ENCODE data around the gene ABHD15. TPM values are rescaled to one million over a fixed set of nuclear protein-coding genes. Genes with fewer than 3 reads are reported as not detected.

ABHD15 gene
- total RNA-seq, 4 donors from 2014 or later, result 19.0 to 41.2 (median 32.2) TPM

DNA sequence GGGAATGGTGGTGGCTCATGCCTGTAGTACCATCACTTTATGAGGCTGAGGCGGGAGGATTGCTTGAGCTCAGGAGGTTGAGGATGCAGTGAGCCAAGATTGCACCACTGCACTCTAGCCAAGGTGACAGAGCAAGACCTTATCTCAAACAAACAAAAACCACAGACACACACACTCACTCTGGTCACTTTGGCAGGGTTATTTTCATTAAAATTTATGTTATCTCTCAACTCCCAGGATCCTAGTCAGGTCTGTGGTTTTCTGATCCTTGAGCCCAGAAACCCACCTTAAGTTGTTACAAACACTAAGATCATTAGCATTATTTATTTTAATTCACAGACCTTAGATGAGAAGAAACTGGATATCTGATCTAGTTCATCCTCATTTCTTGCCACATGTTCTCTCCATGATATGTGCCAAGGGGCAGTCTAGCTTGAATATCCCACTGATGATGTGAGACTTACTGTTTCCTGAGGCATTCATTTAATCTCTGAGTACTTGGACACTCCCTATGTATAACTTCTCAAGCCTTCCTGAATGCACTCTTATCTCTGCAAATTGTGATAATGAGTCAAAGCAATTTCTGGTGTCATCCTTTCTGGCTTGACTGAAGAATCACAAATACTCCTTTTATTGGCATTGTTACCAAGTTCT lies 9.6 kb downstream of the ABHD15 start:
- no peak overlapping the region for H3K4me3 ChIP-seq
- H3K4me1 ChIP-seq, result peaks cover 0 to 30% (median 11%) of the 10 kb centered on the region in 4 donors
- TF ChIP-seq, protein P1, sequence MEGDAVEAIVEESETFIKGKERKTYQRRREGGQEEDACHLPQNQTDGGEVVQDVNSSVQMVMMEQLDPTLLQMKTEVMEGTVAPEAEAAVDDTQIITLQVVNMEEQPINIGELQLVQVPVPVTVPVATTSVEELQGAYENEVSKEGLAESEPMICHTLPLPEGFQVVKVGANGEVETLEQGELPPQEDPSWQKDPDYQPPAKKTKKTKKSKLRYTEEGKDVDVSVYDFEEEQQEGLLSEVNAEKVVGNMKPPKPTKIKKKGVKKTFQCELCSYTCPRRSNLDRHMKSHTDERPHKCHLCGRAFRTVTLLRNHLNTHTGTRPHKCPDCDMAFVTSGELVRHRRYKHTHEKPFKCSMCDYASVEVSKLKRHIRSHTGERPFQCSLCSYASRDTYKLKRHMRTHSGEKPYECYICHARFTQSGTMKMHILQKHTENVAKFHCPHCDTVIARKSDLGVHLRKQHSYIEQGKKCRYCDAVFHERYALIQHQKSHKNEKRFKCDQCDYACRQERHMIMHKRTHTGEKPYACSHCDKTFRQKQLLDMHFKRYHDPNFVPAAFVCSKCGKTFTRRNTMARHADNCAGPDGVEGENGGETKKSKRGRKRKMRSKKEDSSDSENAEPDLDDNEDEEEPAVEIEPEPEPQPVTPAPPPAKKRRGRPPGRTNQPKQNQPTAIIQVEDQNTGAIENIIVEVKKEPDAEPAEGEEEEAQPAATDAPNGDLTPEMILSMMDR (IDR thresholded peaks at IDR 0.05), result no peak
- no peak for TF ChIP-seq POLR2A (IDR thresholded peaks at IDR 0.05)
- peaks cover 0 to 4% (median 0%) of the 10 kb centered on the region in 3 donors for H3K36me3 ChIP-seq
- no peak for DNase-seq
- H3K9me3 ChIP-seq, result no peaks in the 10 kb centered on the region
- H3K27ac ChIP-seq, result no peak overlapping the region
- no peaks in the 10 kb centered on the region for H3K27me3 ChIP-seq

DNA sequence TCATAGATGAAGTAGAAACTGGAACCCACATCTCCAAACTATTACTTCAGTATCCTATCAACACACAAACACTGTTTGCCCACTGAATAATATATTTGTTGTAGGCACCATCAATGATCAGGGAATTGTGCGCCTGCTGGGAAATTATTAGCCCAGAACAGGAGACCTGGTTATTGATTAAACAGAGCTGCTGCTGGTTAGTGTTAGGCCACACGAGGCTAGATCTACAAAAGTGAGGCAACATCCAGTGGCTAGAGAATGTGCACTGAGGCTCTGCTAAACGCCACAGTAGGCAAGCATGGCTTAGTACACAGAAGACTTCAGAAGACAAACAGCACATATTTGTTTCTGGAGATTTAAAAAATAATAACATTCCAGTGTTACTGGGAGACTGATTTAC lies 11.0 kb downstream of the ABHD15 start:
- no peak for TF ChIP-seq POLR2A (IDR thresholded peaks at IDR 0.05)
- TF ChIP-seq, protein P1 (IDR thresholded peaks at IDR 0.05), result no peak
- DNase-seq, result no peak
- H3K36me3 ChIP-seq, result no peaks in the 10 kb centered on the region
- peaks cover 0 to 16% (median 8%) of the 10 kb centered on the region in 4 donors for H3K4me1 ChIP-seq
- no peaks in the 10 kb centered on the region for H3K9me3 ChIP-seq
- no peak overlapping the region for H3K4me3 ChIP-seq
- H3K27me3 ChIP-seq, result no peaks in the 10 kb centered on the region
- no peak overlapping the region for H3K27ac ChIP-seq

DNA sequence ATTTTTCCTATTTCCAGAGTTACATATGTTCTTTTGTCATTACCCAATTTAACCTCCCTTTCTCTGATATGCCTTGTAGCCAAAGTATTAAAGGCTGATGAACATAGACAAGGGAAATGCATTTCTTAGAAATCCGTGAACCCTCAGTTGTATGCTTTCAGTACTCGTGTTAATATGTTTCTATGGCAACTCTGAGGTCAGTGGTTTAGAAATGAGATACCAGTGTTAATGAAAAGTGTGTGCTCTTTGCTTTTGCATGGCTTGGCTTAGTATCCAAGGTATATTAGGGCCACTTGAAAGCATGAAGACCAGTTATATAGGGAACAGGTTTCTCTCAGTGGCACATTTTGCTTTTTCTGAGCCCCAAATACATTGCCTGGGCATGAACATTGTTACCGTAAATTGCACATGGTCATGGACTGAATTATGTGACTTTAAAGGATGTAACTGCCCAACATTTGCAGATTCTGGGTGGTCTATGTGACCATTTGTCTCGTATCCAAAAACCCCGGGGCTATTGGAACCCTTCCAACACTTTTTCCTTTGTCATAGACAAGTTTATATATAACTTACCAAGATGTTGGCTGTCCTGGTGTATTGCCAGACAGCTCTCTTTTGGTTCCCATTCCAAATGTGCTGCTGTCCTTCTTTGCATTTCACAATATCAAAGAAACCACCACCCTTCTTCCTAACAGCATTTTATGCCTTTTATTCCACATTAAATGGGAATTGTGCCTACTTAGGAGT lies 17.5 kb downstream of the ABHD15 start:
- Histone ChIP-seq H3K4me1 (no peaks in the 10 kb centered on the region), H3K4me3 (no peak overlapping the region), H3K36me3 (no peaks in the 10 kb centered on the region), H3K9me3 (no peaks in the 10 kb centered on the region), H3K27ac (no peak overlapping the region), H3K27me3 (no peaks in the 10 kb centered on the region)
- no peak for DNase-seq
- TF ChIP-seq POLR2A (IDR thresholded peaks at IDR 0.05), result no peak
- TF ChIP-seq, protein P1 (IDR thresholded peaks at IDR 0.05), result no peak

DNA sequence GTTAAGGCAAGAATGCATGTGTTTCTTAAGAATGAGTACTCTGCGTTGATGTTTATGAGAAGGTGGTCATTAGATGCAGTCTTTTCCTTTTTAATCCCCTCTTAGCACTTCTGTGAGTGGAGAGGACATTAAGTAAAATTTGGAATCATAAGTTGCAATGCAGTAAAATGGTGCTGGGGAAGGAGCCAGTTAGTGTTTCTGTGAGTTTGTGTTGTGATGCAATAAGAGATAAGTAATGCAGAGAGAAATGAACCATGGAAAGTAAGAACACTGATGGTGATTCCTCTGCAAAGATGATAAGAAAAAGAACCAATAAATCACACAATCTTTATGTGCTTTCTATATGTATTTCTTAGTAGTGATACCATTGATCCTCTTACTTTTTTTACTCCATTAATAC lies 20.0 kb downstream of the ABHD15 start:
- no peak overlapping the region for H3K27ac ChIP-seq
- H3K27me3 ChIP-seq, result no peaks in the 10 kb centered on the region
- H3K9me3 ChIP-seq, result no peaks in the 10 kb centered on the region
- no peaks in the 10 kb centered on the region for H3K4me1 ChIP-seq
- H3K4me3 ChIP-seq, result no peak overlapping the region
- TF ChIP-seq, protein P1 (IDR thresholded peaks at IDR 0.05), result no peak
- DNase-seq, result no peak
- H3K36me3 ChIP-seq, result peaks cover 0 to 23% (median 6%) of the 10 kb centered on the region in 3 donors

DNA sequence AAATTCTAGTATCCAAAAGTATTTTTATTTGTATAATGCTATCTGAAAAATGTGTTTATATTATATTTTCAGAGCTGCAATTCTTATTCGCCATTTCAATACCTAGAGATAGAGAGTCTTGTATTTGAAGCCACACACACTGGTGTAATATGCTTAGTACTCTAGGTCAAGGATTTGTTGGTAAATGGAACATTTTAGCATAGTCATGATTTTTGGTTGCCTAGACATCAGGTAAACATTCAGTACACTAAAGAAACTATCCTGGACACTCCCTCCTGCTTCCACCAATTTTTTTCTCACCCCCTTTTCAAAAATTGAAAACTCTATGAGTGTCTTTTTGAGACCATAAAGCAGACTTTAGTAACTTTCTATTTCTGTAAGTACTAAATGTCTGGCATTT lies 20.8 kb downstream of the ABHD15 start:
- TF ChIP-seq, protein P1 (IDR thresholded peaks at IDR 0.05), result no peak
- no peak for TF ChIP-seq POLR2A (IDR thresholded peaks at IDR 0.05)
- Histone ChIP-seq H3K4me3 (no peak overlapping the region), H3K4me1 (no peaks in the 10 kb centered on the region), H3K27me3 (no peaks in the 10 kb centered on the region), H3K36me3 (peaks cover 0 to 31% (median 6%) of the 10 kb centered on the region in 3 donors), H3K9me3 (no peaks in the 10 kb centered on the region), H3K27ac (no peak overlapping the region)
- DNase-seq, result no peak

All from Peyer's patch (tissue), 4 donors.